Thymus (tissue), 11 donors: ENCODE results near the gene JAM3. TPM values are rescaled to one million over a fixed set of nuclear protein-coding genes. Genes with fewer than 3 reads are reported as not detected.

Experiments
- DNase-seq, 9 donors: peaks; one replicate each; pipeline ENCODE4 v3.0.0-alpha.2; 2013; ENCODE audit warnings: low spot score in 9 of 9, low read depth in 6 of 9, missing footprints in 1 of 9
- H3K27ac ChIP-seq, 2 donors: one replicate each; pipeline ENCODE4 v1.5.1; 2013; ENCODE audit warnings: control low read depth in 1 of 2, low read depth in 1 of 2, low read length in 1 of 2, mild to moderate bottlenecking in 1 of 2, moderate library complexity in 1 of 2
- H3K27me3 ChIP-seq, 2 donors: one replicate each; pipeline ENCODE4 v1.5.1; 2013; ENCODE audit warnings: low read length in 1 of 2; ENCODE audit not compliant: control insufficient read depth in 2 of 2, insufficient read depth in 1 of 2
- H3K36me3 ChIP-seq, 2 donors: one replicate each; pipeline ENCODE4 v1.5.1; 2013; ENCODE audit warnings: low read length in 1 of 2, mild to moderate bottlenecking in 1 of 2, moderate library complexity in 1 of 2; ENCODE audit not compliant: control insufficient read depth in 2 of 2, insufficient read depth in 2 of 2
- H3K4me1 ChIP-seq, 2 donors: one replicate each; pipeline ENCODE4 v1.5.1; 2013; ENCODE audit warnings: low read length in 2 of 2; ENCODE audit not compliant: control insufficient read depth in 2 of 2, insufficient read depth in 2 of 2
- H3K4me3 ChIP-seq, 2 donors: one replicate each; pipeline ENCODE4 v1.5.1; 2013; ENCODE audit warnings: low read length in 2 of 2, control low read depth in 1 of 2, mild to moderate bottlenecking in 1 of 2
- H3K9me3 ChIP-seq, 2 donors: one replicate each; pipeline ENCODE4 v1.5.1; 2013; ENCODE audit warnings: low read length in 1 of 2, mild to moderate bottlenecking in 1 of 2; ENCODE audit not compliant: control insufficient read depth in 2 of 2, insufficient read depth in 1 of 2
- WGBS: extraction: QIAGEN DNeasy Blood & Tissue Kit; methylation state at CpG from one replicate; pipeline ENCODE4 v1.1.7; 2013; 5-methylcytosine and 5-hydroxymethylcytosine counted together
- polyA plus RNA-seq: library from polyadenylated mRNA; stranded (reverse); fragments of 200-250 nt; gene quantifications from one replicate; pipeline ENCODE4 v1.2.3, GENCODE V29; 2013
- total RNA-seq: library from RNA; stranded (reverse); fragments of 120-200 nt; gene quantifications from one replicate; pipeline ENCODE4 v1.2.4, GENCODE V29; 2013
- donor health status: healthy.

JAM3 gene
- total and polyA plus RNA-seq, 2 donors = 15.8 to 19.3 TPM

DNA sequence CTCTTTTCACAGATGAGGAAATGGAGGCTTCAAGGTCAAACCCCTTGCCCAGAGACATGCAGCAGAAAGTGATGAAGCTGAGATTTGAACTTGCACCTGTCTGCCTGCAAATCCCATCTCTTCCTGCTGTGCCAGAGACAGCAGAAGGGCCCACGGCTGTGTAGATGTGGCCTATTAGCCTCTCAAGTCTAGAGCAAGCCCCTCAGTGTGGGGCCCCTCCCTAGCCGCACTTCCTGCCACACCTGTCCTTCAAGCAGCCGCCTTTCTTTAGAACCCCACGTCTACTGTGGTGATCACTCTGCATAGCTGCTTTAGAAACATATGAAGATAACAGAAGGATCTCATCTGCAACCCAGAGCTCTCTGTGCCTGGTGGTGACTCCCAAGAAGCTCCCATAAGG is 41.2 kb upstream of the JAM3 start:
- peaks cover 7 to 25% of the 10 kb centered on the region in 2 donors for H3K4me1 ChIP-seq
- H3K9me3 ChIP-seq = no peaks in the 10 kb centered on the region
- H3K36me3 ChIP-seq = no peaks in the 10 kb centered on the region
- 15% methylated on average over 4 of the region's 4 CpGs for WGBS
- DNase-seq = peak in 3 of 9 donors; percentile 50 to 81 (median 58)
- no peak overlapping the region for H3K4me3 ChIP-seq
- no peak overlapping the region for H3K27ac ChIP-seq
- peaks cover 0 to 74% of the 10 kb centered on the region in 2 donors for H3K27me3 ChIP-seq

DNA sequence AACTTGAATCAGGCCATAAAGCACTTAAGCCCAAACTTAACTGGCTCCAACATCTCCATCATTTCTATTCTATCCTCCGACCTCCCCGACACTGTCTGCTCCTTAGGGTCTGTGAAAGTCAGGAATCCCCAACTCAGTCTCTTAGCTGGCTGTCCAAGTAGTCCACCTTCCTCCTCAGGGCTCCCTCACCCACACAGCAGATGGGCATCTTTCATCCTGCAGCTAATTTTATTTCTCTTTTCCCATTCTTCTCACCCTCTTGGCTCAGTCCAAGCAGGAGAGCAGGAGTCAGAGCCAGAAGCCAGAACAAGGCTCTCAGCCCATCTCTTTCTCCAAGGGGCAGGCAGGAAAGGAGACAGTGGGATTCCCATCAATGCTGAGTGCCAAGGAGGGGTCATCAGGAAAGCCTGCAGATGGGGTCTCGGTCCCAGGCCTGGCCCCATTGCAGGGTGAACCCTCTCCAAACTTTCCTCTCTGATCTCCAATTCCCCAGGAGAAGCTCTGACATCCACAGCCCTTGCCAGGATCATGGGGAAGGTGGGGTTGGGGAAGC is 40.4 kb upstream of the JAM3 start:
- DNase-seq = no peak
- Histone ChIP-seq H3K27ac (no peak overlapping the region), H3K9me3 (peaks cover 0 to 1% of the 10 kb centered on the region in 2 donors), H3K27me3 (peaks cover 0 to 80% of the 10 kb centered on the region in 2 donors), H3K4me1 (peaks cover 15 to 32% of the 10 kb centered on the region in 2 donors), H3K36me3 (no peaks in the 10 kb centered on the region), H3K4me3 (no peak overlapping the region)
- 96% methylated on average over 3 of the region's 3 CpGs for WGBS

DNA sequence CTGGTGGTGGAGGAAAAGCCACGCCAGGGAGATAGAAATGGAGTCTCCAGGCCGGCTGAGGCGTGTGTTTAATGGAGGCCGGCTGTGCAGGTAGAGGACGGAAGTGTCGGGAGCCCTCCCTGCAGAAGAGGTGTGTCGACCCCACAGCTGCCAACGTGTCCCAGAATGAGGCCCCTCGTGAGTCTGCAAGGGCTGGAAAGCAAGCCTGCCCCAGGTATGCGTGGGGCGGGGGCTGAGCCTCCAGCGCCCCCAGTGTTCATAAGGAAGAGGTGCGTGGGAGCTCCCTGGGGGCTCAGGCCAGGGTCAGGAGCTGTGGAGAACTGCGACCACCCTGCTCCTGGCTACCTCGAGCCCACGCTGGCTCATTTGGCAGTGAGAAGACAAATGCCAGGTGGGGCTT is 38.0 kb upstream of the JAM3 start:
- H3K4me3 ChIP-seq = no peak overlapping the region
- peaks cover 36 to 54% of the 10 kb centered on the region in 2 donors for H3K4me1 ChIP-seq
- peaks cover 1 to 3% of the 10 kb centered on the region in 2 donors for H3K9me3 ChIP-seq
- 76% methylated on average over 16 of the region's 16 CpGs for WGBS
- no peak for DNase-seq
- peaks cover 0 to 63% of the 10 kb centered on the region in 2 donors for H3K27me3 ChIP-seq
- no peaks in the 10 kb centered on the region for H3K36me3 ChIP-seq
- no peak overlapping the region for H3K27ac ChIP-seq

DNA sequence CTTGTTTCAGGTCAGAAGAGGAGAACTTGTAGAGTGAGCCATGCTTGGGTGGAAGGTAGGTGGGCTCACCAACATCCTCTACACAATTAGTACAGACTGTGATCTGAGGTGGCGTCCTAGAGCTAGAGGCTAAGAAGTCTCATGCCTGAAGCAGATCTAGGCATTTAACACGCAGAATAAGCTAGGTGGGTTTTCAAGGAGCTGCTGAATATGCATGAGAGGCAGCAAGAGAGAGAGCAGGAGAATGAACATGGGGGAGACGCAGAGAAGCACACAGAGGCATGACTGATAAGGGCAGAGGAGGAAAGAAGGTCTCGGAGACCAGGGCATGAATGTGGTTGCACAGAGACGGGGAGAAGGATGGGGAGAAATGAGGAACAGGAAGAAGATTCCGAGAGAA is 36.8 kb upstream of the JAM3 start:
- peaks cover 0 to 51% of the 10 kb centered on the region in 2 donors for H3K27me3 ChIP-seq
- no peak for DNase-seq

DNA sequence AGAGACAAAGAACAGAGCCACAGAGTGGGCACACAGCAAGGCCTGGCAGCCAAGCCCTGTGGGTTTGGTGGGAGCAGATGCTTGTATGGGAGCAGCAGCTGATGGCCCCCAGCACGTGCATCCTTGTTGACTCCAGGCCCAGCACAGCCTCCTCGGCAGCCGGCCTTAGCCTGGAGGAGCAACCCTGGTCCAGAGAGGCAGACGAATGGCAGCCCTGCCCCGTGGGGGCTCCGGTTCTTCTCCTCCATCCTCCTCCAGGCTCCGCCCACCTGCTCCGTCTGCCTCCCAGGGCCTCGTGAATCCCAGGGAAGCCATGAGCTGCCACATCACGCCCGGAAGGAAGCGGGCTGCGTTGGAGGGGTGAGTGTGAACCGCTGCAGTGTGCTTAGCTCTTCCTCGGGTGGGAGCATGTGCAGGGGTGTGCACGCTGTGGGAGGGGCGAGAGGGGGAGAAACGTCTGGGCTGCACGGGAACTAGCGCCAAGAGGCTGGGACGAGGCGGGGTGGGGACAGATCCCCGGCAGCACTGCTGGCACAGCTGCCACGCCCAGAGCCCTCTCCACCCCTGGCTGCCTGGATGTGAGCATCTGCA is 36.3 kb upstream of the JAM3 start:
- Histone ChIP-seq H3K27ac (no peak overlapping the region), H3K27me3 (peaks cover 0 to 49% of the 10 kb centered on the region in 2 donors), H3K4me3 (no peak overlapping the region), H3K9me3 (peaks cover 1 to 3% of the 10 kb centered on the region in 2 donors), H3K4me1 (peaks cover 38 to 53% of the 10 kb centered on the region in 2 donors), H3K36me3 (no peaks in the 10 kb centered on the region)
- WGBS = 58% methylated on average over 24 of the region's 24 CpGs
- DNase-seq = peak in 1 of 9 donors; percentile 46

More for the DNA sequence above, 36.8 kb upstream of the JAM3 start:
- H3K36me3 ChIP-seq = no peaks in the 10 kb centered on the region
- no peak overlapping the region for H3K27ac ChIP-seq
- peaks cover 1 to 3% of the 10 kb centered on the region in 2 donors for H3K9me3 ChIP-seq
- H3K4me3 ChIP-seq = no peak overlapping the region
- 86% methylated on average over 6 of the region's 6 CpGs for WGBS
- peaks cover 38 to 55% of the 10 kb centered on the region in 2 donors for H3K4me1 ChIP-seq

DNA sequence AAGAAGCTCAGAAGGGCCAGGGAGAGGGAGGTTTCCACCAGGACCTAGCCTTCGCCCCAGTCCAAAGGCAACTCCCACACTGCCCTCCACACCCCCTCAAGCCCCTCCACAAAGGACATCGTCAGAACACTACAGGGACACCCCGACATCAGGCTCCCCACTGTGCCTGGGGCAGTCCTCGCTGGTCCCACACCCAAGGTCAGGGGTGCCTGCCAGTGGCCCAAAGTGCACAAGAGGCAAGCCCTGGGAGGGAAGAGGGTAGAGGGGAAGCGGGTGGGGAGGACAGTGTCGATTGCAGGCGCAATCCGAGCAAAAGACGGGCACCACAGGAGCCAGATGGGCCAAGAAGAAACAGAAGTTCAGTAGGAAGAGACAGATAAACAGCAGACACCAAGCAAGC is 35.6 kb upstream of the JAM3 start:
- H3K27me3 ChIP-seq = peaks cover 0 to 44% of the 10 kb centered on the region in 2 donors
- 87% methylated on average over 9 of the region's 9 CpGs for WGBS
- H3K27ac ChIP-seq = peak overlapping the region; percentile 42 to 62
- no peak overlapping the region for H3K4me3 ChIP-seq
- H3K36me3 ChIP-seq = no peaks in the 10 kb centered on the region
- no peak for DNase-seq
- peaks cover 37 to 52% of the 10 kb centered on the region in 2 donors for H3K4me1 ChIP-seq
- H3K9me3 ChIP-seq = peaks cover 1 to 3% of the 10 kb centered on the region in 2 donors

DNA sequence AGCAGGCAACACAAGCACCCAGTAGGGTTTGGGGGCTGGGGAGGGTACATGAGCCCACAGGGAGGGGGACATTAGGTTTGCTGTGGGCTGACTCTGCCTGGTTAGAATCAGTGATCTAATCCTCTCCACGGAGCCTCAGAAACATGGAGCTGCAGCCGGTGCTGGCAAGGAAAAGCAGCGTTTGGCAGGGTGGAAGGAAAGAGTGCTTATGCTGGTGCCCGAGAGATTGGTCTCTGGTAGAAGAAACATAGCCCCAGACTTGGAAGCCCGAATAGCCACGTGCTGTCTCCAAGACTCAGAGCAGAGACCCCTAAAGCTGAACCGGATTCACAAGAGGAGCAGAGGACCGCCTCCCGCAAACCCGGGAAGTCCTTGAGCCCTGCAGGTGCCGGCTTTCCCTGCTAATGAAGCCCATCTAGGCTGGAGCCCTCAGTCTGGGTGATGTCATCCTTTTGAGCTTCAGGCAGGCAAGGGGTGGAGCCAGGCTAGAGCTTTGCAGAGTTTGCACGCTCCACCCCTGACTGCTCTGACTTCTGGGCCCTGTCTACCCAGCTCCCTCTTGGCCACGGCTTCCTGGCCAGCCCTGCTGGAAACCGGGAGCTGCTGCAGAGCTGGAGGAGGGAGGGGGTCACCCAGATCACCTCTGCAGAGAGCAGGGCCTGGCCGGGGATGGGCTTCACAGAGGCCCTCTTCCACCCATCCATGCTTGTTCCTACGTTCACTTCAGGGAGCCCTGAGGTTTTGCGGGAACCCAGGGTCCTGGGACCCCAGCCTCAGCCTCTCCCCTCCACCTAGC is 35.0 kb upstream of the JAM3 start:
- 17% methylated on average over 17 of the region's 17 CpGs for WGBS
- no peaks in the 10 kb centered on the region for H3K36me3 ChIP-seq
- peak in 7 of 9 donors; percentile 49 to 90 (median 75) for DNase-seq
- peaks cover 0 to 38% of the 10 kb centered on the region in 2 donors for H3K27me3 ChIP-seq
- peak overlapping the region; percentile 42 to 62 for H3K27ac ChIP-seq
- H3K9me3 ChIP-seq = peaks cover 1 to 3% of the 10 kb centered on the region in 2 donors
- peaks cover 37 to 49% of the 10 kb centered on the region in 2 donors for H3K4me1 ChIP-seq
- peak overlapping the region in 1 of 2 donors; percentile 14 for H3K4me3 ChIP-seq

DNA sequence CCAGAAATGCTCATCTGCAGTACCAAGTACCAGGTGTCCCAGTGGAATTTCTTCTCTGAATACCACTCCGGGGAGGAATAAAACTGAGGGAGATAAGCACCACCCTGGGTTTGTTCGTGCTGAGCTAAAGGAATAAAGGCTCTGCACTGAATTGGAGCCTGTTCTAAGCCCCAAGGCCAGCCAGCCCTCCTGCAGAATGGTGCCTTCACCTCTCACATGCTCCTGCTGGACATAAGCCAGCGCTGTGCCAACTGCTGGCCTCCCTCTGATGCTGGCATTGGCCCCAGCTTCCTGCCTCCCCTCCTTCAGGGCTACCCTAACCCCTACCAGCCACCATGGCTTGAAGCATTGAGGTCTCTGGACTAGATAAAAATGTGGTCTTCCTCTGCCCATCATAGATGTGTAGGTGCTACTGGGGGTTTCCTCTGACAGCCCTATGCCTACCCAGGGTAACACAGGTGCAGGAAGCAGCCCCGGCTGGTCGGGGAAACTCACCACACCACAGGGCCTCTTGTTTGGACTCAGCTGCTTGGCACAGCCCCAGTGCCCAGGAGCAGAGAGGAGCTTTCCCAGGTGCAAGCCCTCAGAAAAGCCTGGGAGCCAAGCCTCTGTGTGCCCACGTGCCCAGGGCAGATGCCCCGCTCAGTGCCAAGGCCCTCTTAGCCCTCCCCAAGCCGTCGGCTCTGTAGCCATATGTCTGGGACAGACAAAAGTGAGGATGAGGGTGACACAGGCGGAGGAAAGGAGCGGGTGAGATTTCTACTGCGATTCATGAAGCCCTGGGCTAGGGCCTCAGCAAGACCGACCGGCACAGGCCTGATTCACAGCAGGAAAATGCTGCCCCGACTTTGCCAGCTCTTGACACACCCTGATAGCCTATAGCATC is 34.1 kb upstream of the JAM3 start:
- 43% methylated on average over 15 of the region's 15 CpGs for WGBS
- peaks cover 0 to 36% of the 10 kb centered on the region in 2 donors for H3K27me3 ChIP-seq
- H3K27ac ChIP-seq = peak overlapping the region; percentile 48 to 64
- no peaks in the 10 kb centered on the region for H3K36me3 ChIP-seq
- H3K4me1 ChIP-seq = peaks cover 37 to 49% of the 10 kb centered on the region in 2 donors
- DNase-seq = peak in 3 of 9 donors; percentile 39 to 63 (median 40)
- peaks cover 1 to 3% of the 10 kb centered on the region in 2 donors for H3K9me3 ChIP-seq
- H3K4me3 ChIP-seq = no peak overlapping the region
